DMS153 (cell line): Measurements from ENCODE around the gene MYCN.
A peak's percentile ranks its signal among the peaks of the same experiment; 100 is the strongest.
"Not testable (repeated sequence)": the region's sequence is repeated elsewhere in the genome, so short reads cannot be mapped to it uniquely, and the experiment has no call there.

Experiments
- DNase-seq: peaks from one replicate; lab custom pipeline; 2025; lab: John Stamatoyannopoulos, UW

MYCN gene

DNA sequence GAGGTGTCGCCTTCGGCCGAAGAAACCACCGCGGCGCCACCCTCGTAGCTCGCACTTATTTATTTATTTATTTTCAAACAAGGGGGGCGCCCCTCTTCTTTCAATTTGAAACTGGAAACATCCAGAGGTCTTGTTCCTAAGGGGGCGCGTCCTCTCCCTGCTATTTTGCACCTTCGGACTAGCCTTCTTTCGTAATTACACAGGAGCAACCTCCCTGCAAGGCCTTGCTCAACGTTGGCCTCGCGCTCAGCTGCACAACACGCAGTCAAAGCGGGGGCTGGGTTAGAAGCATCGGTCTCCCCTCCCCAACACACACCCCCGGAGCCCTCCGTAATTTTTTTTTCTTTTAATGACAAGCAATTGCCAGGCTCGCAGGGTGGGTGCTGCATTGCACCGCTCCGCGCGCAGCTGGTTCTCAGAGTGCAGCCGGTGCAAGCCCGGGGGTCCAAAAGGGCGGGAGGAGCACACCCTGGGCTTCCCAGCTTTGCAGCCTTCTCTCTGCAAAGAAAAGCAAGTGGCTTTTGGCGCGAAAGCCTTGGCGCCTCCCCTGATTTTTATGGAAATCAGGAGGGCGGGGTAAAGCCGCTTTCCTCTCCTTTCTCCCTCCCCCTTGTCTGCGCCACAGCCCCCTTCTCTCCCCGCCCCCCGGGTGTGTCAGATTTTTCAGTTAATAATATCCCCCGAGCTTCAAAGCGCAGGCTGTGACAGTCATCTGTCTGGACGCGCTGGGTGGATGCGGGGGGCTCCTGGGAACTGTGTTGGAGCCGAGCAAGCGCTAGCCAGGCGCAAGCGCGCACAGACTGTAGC, at the start of gene MYCN:
Gene MYCN (plus strand): TSS at position 697 of the 807 bp plus-strand sequence. CDS start 1,515 bp downstream, outside the sequence.
- peak; percentile 13 for DNase-seq

DNA sequence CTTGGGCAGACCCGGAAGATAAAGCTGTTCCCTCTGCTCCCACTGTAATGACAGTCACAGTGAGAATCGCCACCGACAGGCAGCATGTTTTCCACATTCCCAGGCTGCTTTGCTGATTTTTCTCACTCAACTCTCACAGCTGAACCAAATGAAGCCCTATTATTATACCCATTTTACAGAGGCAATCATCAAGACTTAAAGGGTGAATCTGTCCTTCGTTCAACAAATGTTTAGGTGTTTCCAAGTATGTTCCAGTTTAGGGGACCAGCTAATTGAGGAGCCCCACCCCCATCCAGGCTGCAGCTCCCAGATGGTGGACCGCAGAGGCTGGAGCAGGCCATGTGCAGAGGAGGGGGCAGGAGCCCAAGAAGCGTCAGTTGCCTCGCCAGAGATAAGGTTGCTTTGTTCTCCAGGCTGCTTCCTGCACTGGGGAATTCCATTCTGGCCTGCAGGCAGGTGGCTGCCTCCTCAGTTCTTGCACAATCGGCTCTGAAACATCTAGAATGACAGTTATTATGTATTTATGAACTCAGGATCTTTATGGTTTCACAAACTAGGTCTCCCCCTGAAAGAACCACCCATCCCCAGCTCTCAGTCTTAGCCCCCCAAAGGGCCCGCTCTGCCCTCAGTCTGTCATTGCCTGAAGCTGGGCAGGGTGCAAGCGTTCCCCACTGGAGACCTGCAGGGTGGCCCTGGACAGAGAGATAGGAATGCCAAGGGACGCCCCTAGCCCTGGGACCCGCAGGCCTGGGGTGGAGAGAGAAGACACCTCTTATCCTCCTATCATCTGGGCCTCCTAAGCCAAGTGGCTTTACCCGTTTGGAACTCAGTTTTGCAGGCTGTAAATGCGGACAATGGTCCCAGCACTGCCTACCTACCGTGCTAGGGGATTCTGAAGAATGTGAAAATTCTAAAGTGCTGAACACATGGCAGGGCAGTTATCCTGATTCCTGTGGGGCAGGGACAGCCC, 49.1 kb upstream of the MYCN start:
- DNase-seq, result no peak

DNA sequence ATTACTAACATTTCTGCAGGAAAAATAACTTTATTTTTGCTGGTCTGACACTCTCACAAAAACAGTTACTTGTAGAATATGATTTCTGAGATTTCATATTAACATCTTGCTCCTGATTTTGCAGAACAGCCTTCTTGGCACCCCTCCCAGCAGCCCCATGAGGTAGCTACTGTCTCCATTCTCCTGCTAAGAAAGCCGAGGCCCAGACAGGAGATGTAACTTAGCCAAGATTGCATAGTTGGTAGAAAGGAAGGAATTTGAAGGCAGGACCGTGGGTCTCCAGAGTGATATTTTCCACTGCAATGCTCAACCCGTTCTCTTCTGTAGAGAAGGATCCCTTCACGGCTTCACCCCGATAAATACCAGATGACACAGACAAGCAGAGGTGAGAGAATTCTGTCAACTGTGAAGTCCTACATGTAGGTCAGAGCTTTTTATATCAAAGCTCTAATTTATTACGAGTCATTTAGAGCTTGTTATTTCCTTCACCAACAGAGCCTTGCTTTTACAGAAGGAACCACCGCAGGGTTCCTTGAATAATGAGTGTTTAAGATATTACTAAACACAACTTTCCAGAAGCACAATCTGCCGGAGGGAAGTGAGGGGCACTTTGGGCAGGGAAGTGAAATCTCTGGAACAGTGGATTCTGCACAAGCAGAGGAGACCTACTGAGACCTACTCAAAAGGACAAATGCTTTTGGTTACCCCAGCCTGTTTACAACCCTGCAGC, 48.0 kb upstream of the MYCN start:
- DNase-seq, result no peak

DNA sequence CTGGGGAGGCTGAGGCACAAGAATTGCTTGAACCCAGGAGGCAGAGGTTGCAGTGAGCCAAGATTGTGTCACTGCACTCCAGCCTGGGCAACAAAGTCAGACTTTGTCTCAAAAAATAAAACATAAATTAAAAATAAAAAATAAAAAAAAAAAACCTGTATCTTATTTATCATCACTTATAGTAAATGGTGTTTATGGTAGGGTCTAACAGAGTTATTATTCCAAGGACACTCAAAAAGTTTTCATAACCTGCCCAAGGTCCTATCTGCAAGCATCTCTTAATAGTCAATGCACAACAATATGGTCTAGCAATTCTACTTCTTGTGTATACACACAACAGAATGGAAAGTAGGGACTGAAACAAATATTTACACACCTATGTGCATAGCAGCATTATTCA, 47.3 kb upstream of the MYCN start:
- no peak for DNase-seq

DNA sequence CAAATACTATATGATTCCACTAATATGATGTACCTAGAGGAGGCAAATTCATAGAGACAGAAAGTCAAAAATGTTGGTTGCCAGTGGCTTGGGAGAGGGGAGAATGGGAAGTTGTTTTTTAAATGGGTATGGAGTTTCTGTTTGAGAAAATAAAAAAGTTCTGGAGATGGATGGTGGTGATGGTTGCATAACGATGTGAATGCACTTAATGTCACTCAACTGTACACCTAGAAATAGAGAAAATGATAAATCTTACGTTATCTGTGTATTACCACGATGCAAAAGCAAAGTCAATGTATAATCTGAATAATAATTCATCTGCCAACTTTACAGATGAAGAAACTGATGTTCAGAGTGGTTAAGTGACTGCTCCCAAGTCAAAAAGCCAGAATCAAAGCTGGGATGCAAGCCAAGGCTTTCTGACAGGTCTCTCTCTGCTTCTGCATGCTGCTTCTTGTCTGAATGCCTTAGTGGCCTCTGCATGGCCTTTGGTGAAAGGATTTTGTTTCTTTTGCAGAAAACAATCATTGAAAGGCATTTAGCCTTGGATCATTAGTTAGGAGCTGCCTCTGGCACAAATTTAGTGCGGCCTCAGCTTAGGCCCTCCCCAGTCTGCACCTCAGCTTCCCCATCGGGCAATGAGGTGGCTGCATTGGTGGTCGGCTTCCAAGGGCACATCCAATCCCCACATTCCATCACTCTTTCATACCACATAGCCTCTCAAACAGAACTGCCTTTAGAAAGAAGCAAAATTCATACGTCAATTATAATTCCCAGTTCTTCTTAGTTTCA, 46.5 kb upstream of the MYCN start:
- no peak for DNase-seq

DNA sequence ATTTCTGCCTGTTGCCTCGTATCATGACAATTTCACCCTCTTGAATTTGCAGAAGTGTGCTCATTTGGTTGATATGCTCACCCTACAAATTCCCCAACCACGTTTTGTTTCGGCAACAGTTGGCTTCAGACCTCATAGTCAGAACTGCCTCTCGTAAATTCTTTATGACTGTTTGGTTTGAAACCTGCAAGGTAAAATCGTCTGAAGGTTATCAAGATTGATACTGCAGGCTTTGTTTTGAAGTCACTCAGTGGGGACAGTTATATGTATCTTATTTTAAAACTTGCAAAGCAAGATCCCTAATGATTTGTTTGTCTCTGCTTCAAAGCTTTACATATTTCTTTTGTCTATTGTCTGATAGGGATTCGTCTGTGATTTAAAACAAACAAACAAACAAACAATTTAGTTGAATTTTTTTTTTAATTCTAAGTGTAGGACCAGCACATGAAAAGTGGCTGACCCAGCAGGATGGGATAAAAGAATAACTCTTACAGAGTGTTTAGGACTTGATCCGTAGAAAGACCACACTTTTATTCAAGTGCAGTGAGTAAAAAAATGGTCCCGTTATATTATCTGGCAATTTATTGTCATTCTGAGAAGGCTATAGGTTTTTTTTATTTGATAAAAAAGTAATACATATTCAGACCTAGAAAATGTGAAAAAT, 45.7 kb upstream of the MYCN start:
- DNase-seq, result no peak

DNA sequence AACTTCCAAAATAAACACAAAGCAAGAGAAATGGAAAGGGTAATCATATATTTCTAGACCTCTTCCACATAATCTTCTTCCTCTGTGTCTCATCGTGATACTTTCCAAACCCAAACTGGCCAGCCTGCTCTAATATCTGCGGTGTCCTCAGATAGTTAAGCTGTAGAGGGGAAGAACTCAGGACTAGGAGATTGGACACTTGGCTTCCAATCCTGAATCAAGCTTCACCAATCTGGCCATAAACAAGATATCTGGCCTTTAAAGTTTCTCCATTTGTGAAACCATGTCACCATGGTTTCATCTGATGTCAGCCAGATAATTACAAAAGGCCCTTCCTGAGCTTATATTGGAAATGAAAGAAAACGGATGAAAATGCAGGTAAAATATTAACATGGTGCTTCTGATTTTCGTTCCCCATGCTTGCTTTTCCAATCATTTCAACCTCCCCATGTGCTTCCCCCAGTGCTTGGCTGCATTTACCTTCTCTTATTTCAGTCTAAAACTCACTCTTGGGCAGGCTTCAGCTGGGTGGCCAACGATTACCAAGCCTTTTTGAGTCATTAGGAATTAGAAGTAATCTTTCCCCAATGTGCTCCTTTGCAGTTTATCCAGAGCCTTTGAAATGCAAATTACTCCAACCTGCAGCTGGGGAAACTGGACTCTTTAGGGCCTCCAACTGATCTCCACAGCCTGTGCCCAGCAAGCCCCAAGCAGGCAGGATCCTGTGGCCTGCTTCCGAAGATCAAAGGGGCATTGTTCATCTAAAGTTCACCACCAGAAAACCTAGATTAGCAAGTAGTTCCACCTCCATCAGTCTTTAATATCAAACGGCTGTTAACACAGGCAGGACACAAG, 44.5 kb upstream of the MYCN start:
- no peak for DNase-seq

DNA sequence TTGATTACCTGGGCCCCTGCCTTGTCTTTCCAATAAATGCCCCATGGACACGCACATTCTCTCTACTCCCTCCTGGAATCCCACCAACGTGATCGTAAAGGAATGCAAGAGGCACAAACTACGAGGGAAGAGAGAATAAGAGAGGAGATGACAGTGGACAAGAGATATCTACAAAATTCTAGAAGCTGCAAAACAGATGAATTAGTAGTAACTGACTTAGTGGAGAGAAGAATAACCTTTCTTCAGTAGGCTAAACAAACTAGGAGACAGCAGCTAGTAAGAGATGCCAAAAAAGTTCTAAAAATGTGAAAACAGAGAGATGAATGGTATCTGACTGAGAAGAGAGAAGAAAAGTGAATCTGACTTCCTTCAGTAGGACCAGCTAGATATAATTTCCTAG, 43.5 kb upstream of the MYCN start:
- no peak for DNase-seq

DNA sequence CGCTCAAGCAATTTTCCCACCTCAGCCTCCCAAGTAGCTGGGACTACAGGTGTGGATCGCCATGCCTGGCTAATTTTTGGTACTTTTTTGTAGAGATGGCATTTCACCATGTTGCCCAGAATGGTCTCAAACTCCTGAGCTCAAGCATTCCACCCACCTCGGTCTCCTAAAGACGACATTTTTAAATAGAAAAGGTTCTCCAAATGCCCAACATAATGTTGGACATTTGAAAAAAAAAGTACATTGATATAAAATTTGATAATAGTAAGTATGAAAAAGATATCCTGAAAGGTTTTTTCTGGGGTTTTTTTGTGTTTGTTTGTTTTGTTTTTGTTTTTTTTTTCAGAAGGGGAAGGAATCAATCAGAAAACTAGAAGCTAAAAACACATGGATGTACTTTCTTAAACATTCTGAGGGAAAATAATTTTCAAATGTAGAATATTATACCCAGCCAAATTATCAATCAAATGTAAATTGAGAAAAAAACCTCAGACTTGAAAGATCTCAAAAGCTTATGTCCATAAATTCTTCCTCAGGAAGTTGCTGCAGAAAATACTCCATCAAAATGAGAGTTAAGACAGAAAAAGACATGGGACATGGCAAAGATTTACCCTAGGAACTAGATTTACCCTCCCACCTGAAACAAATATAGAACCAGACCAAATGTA, 42.8 kb upstream of the MYCN start:
- no peak for DNase-seq

DNA sequence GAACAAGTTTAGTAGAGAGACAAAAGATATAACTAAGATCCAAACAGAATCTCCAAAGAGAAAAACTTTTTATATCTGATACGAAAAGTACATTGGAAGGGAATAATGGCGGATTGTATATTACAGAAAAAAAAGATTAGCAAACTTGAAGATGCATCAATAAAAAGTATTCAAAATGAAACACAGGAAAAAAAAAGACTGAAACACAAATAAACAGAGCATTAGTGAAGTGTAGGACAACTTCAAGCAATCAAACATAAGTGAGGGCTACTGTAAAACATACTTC, 41.1 kb upstream of the MYCN start:
- no peak for DNase-seq

DNA sequence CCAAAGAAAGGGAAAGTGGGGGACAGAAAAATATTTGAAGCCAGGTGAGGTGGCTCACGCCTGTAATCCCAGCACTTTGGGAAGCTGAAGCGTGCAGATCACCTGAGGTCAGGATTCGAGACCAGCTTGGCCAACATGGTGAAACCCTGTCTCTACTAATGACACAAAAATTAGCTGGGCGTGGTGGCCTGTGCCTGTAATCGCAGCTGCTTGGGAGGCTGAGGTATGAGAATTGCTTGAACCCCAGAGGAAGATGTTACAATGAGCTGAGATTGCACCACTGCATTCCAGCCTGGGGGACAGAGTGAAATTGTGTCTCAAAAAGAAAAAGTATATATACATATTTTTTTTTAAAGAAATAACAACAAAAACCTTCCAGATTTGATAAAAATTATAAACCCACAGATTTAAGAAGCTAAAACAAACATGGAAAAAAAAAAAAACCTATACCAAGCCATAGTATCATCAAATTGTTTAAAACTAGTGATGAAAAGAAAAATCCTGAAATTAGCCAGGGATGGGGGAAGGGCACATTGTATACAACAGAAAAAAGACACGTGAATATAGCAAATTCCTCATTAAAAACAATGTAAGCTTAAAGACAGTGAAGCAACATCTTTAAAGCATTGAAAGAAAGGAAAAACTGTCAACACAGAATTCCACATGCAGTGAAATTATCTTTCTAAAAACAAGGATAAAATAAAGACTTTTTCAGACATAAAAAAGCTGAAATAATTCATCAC, 40.4 kb upstream of the MYCN start:
- no peak for DNase-seq

DNA sequence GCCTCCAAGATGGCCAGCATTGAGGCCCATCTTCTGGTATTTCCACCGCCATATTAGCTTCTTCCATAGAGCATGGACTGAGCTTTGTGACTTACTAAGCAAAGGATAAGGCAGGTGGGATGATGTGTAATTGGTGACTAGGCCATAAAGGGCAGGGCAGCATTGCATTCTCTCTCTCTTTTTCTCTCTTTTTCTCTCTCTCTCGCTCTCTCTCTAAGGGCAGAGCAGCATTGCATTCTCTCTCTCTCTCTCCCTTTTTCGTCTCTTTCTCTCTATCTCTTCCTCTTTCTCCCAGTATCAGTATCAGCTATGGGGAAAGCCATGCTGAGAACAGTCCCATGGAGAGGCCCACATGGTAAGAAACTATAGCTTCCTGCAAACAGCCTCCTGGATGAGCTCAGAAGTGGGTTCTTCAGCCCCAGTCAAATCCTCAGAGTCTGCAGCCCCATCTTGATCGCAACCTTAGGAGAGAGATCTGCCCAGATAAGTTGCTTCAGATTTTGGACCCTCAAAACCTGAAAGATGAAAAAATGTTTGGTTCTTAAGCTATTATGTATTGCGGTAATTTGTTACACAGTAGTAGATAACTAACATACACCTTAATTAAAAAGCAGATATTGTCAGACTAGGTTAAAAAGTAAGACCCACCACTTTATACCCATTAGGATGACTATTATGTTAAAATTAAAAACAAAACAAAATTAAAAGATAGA, 39.1 kb upstream of the MYCN start:
- DNase-seq, result no peak

DNA sequence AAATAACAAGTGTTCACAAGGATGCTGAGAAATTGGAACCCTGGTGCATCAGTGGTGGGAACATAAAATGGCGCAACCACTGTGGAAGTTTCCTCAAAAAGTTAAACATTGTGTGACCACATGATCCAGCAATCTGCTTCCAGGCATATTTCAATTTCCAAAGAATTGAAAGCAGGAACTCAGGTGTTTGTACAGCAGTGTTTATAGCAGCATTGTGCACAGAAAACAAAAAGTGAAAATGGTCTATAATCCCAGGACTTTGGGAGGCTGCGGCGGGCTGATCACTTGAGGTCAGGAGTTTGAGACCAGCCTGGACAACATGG, 38.6 kb upstream of the MYCN start:
- no peak for DNase-seq

DNA sequence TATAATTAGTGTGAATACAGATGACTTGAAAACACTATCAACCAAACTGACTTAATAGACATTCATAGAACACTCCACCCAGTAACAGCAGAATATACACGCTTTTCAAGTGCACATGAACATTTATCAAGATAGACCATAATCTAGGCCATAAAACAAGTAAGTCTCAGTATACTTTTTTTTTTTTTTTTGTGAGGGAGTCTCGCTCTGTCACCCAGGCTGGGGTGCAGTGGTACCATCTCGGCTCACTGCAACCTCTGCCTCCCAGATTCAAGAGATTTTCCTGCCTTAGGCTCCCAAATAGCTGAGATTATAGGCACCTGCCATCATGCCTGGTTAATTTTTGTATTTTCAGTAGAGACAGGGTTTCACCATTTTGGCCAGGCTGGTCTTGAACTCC, 36.4 kb upstream of the MYCN start:
- not testable (repeated sequence) for DNase-seq

DNA sequence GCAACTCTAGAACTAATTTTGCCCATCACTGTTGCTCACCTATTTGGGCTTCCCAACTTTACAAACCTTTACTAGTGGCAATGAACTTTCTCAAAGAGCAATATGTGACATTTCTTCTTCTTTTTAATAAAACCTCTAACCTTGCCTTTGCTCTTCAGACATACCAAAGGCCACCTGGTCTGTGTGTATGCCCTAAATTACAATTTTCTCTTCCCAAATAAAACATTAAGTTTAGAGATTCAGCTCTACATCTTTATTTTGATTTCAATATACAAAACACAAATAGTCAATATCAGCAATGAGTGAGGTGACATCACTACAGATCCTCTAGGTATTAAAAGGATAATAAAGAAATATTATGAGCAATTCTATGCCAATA, 35.1 kb upstream of the MYCN start:
- DNase-seq, result no peak

DNA sequence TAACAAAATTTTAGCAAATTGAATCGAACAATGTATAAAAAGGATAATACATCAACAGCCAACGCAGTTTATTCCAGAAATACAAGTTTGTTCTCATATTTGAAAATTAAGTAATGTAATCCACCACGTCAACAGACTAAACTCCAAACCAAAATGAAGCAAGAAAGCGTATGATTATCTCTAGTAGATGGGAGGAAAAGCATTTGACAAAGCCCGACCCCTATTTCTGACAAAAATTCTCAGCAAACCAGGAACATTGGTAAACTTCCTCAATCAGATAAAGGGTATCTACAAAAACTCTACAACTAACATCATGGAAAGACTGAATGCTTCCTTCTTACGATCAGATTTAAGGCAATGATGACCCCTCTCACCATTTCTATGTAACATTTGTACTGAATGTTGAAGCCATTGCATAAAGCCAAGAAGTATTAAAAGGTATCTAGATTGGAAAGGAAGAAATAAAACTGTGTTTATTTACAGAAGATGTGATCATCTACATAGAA, 34.3 kb upstream of the MYCN start:
- DNase-seq, result no peak

DNA sequence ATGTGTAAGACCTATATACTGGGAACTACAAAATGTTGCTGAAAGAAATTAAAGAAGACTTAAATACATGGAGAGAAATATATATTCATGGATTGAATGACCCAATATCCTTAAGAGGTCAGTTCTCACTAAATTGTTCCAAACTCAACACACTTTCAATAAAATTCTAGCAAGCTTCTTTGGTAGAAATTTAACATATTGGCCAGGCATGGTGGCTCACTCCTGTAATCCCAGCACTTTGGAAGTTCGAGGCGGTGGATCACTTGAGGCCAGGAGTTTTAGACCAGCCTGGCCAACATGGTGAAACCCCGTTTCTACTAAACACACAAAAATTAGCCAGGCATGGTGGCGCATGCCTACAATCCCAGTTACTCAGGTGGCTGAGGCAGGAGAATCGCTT, 33.6 kb upstream of the MYCN start:
- DNase-seq, result no peak
